Brain pericyte (primary cell): ENCODE results near the gene GNAZ.

Experiments used
- DNase-seq: peaks from one replicate; pipeline ENCODE4 v3.0.0-alpha.2; 2012; ENCODE audit warnings: low read depth, low spot score

Gene GNAZ

DNA sequence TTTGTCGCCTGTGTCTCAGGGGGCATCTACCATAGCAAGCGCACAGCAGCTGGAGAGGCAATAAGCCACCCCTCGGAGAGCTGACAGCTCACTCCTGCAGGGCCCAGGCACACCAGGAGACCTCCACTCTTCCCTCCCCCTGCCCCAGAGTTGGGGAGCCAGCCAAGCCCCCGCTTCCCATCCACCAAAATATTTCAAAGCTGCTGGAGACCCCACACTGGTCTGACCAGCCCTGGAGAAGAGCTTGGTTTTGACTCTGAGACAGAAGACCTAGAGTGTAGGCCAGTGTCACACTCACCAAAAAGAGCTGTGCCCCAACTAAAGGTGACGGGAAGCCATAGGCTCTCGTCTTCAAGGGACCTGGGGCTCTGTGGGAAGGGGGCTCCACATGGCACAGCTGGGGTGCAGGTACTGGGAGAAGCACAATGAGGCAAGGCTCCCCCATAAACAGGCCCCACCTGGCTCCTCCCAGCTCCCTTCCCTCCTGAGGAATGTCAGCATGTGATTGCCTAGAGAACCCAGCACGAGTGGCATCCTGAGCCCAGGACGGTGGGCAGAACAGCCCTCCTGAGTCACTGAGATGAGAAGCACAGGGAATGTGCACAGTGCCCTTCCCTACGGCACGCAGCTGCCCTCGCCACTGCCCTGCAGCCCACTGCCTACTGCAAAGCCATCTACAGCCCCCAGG lies 5.8 kb upstream of the GNAZ start:
- DNase-seq: no peak

- DNase-seq: no peak
Observed at GRCh38 chr22:23065069-23065451, 5.3 kb upstream of the GNAZ start.

DNA sequence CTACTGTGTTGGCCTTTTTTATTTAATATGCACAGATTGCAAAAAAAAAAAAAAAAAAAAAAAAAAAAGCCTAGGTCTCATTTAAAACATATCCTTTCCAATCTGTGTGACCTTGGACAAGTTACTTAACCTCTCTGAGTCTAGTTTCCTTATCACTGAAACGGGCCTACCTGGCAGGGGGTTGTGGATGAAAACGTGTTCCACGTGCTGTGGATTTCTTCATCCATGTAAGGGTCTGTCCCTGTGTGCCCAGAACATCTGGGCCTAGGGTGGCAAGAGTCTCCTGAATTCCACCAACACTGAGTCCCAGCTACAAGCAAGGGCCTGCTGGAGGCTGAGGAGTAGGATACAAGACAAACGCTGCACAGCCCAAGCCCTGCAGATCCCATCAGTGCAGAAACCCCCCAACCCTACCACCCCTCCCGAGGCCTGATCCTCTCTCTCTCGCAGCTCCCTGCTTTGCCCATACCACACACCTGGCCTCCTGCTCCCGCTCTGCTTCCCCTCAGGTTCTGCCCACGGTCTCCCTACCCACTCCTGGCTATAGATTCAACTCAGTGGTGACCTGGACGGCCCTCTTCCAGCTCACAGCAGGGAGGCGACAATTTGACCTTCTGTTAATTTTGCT lies 4.7 kb upstream of the GNAZ start:
- DNase-seq: no peak

- DNase-seq: no peak
Observed at GRCh38 chr22:23066200-23067022, 3.9 kb upstream of the GNAZ start.

- no peak for DNase-seq
Observed at GRCh38 chr22:23067023-23067650, 3.2 kb upstream of the GNAZ start.

- no peak for DNase-seq
Observed at GRCh38 chr22:23067691-23068090, 2.6 kb upstream of the GNAZ start.

- no peak for DNase-seq
Observed at GRCh38 chr22:23068096-23068831, 2.1 kb upstream of the GNAZ start.

DNA sequence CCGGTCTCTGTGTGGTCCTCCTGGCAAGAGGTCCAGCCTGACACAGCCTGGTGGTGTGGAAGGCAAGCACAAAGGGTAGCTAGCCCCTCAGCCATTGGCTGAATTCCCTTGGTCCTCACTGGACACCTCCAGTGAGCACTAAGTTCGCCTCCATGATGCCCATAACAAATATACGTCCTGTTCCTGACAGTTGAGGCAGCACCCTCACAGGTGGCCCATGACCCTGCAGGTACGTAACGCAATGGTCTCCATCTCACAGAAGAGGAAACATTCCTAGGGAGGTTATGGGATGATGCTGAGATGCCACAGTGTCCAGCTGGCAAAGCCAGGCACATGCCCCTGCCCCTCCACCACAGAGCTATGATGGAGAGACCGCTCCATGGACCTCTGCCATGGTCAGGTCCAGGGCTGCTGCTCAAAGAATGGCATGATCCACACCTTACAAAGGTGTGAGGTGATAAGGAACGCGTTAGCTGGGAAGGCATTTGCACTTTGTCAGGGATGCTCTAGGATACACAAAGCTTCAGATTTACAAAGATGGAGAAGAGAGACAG lies 1.4 kb upstream of the GNAZ start:
- DNase-seq: no peak

- peak; percentile 57 for DNase-seq
Observed at GRCh38 chr22:23069502-23070357, 589 bp upstream of the GNAZ start.

GRCh38 chr22:23071230-23072076 lies 1.1 kb downstream of the GNAZ start:
- DNase-seq: no peak

DNA sequence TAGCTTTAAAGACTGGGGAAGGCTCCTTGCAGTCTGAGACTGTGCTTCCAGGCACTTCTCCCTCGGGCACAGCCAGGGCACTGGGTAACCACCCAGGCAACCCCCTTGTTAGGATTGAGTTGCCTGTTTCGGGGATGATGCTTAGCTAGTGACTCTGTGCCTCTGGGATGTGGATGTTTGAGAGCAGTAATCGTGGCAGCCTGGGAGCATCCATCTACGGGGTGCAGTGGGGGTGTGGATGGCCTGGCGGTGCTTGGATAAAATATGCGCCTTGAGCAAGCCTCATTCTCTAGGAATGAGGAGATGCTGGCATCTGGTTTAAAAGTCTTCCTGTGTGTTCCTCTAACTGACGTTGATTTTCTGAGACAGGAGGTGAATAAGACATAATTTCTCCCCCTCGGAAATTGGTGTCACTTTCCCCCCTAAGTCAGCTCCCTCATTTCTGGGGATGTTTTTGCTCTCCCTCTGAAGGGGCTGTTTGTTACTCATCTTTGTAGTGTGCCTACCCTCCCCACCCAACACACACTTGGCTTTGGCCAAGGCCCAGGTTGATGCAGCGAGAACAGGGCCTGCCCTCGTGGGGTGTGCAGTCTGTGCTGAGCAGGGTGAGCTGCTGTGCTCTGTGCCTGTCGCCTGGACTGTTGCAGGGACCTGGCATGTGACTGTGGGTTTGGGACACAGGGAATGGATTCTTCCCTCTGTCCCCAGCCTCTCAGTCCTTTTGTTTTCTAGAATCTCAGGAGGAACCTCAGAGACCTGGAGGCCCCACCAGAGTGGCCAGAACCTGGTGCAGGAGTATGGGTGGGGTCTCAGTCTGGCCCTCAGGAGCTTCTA lies 2.0 kb downstream of the GNAZ start:
- DNase-seq: no peak

GRCh38 chr22:23072911-23073491 lies 2.7 kb downstream of the GNAZ start:
- DNase-seq: no peak

DNA sequence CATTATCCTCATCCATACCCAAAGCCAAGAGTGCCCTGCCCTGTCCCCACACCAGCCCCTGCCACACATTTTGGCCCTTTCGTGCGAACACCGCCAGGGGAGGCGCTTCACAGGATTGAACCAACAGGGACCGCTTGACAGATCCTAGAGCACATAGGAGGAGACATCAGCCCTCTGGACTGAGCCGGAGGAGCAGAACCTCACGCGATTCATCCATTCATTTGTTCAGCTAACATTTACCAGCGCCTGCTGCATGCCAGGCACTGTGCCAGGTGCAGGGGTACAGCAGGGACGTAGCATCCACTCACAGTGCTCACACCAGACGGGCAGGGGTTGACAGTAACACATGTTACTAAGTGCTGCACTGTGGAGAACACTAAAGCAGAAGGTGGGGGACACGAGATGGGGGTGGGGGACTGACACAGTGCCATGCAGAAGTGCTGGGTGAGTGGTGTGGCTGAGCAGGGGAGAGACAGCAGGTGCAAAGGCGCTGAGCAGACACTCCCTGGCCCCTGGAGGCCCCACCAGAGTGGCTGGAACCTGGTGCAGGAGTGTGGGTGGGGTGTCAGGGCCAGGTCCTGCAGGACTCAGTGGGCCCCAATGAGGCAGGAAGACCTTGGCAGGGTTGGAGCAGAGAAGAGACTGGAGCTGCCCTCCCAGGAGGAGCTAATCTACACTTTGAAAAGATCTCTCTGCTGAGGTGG lies 3.4 kb downstream of the GNAZ start:
- no peak for DNase-seq

DNA sequence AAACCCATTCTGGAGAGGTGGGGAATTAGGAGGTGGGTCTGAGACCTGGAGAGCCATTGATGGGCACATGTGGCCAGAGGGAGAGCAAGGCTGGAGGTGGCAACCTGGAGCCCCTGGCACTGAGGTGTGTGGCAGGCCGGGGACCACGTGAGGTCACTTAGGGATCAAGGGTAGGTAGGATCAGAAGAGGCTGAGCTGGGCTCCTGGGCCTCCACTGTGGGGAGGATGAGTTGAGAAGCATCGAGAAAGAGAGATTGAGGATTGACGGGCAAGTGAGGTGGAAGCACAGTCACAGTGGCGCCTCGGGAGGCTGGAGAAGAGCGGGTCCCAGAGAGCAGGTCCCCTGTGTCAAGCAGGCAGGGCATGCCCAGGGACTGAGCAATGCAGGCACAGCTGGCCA lies 4.1 kb downstream of the GNAZ start:
- DNase-seq: no peak

DNA sequence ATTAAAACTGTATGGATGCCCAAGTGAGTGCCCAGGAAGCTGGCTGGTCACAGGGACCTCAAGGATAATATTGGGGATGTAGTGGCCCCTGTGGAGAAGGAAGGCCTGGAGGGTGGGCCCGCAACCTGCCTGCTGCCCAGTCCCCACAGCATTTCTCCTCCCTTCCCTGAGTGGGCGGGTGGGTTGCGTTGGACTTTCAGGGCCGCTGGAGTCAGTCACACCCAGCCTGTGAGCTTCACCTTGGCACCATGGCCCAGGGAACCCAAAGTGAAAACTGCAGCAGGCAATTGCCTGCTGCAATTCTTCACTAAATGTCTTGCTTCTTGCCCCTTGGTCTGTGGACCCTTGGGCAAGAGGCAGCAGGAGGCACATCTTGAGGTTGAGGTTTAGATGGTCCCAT lies 4.7 kb downstream of the GNAZ start:
- DNase-seq: no peak

GRCh38 chr22:23075525-23076216 lies 5.4 kb downstream of the GNAZ start:
- DNase-seq: no peak
